ENCODE data around the gene GGA3.

DNA sequence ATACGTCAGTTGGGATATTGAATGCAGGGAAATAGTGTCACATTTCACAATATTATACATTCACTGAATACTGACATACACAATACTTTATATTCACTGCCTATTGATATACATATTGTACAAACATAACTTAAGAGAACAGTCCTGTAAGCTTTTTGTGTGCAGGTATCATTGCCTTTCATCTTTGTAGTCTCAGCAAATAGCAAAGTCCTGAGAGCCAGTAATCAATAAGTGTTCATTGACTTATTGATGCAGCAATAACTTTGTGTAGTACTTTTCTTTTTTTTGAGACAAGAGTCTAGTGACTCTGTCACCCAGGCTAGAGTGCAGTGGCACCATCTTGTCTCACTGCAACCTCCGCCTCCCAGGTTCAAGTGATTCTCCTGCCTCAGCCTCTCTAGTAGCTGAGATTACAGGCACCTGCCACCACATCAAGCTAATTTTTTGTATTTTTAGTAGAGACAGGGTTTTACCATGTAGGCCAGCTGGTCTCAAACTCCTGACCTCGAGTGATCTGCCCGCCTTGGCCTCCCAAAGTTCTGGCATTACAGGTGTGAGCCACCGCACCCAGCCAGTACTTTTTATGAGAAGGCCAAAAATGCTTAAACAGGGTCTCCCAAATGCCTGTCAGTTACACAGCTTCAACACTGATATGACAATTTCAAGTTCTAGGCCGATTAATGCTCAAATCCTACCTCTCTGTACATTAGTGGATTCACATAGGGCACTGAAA, 61.4 kb downstream of the GGA3 start:
- TF ChIP-seq, protein P1, sequence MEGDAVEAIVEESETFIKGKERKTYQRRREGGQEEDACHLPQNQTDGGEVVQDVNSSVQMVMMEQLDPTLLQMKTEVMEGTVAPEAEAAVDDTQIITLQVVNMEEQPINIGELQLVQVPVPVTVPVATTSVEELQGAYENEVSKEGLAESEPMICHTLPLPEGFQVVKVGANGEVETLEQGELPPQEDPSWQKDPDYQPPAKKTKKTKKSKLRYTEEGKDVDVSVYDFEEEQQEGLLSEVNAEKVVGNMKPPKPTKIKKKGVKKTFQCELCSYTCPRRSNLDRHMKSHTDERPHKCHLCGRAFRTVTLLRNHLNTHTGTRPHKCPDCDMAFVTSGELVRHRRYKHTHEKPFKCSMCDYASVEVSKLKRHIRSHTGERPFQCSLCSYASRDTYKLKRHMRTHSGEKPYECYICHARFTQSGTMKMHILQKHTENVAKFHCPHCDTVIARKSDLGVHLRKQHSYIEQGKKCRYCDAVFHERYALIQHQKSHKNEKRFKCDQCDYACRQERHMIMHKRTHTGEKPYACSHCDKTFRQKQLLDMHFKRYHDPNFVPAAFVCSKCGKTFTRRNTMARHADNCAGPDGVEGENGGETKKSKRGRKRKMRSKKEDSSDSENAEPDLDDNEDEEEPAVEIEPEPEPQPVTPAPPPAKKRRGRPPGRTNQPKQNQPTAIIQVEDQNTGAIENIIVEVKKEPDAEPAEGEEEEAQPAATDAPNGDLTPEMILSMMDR (IDR thresholded peaks at IDR 0.05; ENCODE audit: borderline replicate concordance, extremely low read depth, low read length, poor library complexity, severe bottlenecking) = no peak
- no peak for TF ChIP-seq EZH2 (IDR thresholded peaks at IDR 0.05; ENCODE audit: borderline replicate concordance, low read depth, low read length, severe bottlenecking)
